ENCODE results near the gene SLC2A5. TPM values are rescaled to one million over a fixed set of nuclear protein-coding genes. Genes with fewer than 3 reads are reported as not detected.

Gene SLC2A5
- total RNA-seq, 8 experiments from 2014 or later, result 0.11 to 1.3 (median 0.24) TPM; not detected in 1

Other genes with a start within 250 kb of the SLC2A5 start
- gene ENO1, start 190.9 kb downstream of the SLC2A5 start, total RNA-seq, result 1,000 to 10,000 TPM; 1,090 to 3,052 (median 1,563) TPM
- under 1 TPM in 2 of 8 experiments, not detected in 6; 0.17 to 0.52 TPM for gene CA6, start 123.8 kb downstream of the SLC2A5 start, total RNA-seq
- gene SLC2A7, start 43.2 kb downstream of the SLC2A5 start, total RNA-seq, result not detected
- 1 to 10 TPM; 1.6 to 5.7 (median 2.4) TPM for gene GPR157, start 59.5 kb upstream of the SLC2A5 start, total RNA-seq
- 10 to 100 TPM in 3 of 8 experiments, 1 to 10 TPM in 5; 6.8 to 23.4 (median 9.3) TPM for gene H6PD, start 165.1 kb upstream of the SLC2A5 start, total RNA-seq
- gene SPSB1, start 223.3 kb upstream of the SLC2A5 start, total RNA-seq, result 10 to 100 TPM in 1 of 8 experiments, 1 to 10 TPM in 7; 1.3 to 30.4 (median 3.9) TPM

Measured in motor neuron (in vitro differentiated cells).